ENCODE data around the gene LAT. TPM values are rescaled to one million over a fixed set of nuclear protein-coding genes. Genes with fewer than 3 reads are reported as not detected.
"Not testable (repeated sequence)": the region's sequence is repeated elsewhere in the genome, so short reads cannot be mapped to it uniquely, and the experiment has no call there.

LAT gene
- total RNA-seq, 4 donors from 2014 or later = 0.31 to 0.49 TPM; not detected in 2

- TF ChIP-seq, protein P1, sequence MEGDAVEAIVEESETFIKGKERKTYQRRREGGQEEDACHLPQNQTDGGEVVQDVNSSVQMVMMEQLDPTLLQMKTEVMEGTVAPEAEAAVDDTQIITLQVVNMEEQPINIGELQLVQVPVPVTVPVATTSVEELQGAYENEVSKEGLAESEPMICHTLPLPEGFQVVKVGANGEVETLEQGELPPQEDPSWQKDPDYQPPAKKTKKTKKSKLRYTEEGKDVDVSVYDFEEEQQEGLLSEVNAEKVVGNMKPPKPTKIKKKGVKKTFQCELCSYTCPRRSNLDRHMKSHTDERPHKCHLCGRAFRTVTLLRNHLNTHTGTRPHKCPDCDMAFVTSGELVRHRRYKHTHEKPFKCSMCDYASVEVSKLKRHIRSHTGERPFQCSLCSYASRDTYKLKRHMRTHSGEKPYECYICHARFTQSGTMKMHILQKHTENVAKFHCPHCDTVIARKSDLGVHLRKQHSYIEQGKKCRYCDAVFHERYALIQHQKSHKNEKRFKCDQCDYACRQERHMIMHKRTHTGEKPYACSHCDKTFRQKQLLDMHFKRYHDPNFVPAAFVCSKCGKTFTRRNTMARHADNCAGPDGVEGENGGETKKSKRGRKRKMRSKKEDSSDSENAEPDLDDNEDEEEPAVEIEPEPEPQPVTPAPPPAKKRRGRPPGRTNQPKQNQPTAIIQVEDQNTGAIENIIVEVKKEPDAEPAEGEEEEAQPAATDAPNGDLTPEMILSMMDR (IDR thresholded peaks at IDR 0.05 in 4 of 5, conservative IDR thresholded peaks at IDR 0.05 in 1 of 5) = no peak
- no peak for TF ChIP-seq POLR2A (IDR thresholded peaks at IDR 0.05)
- no peaks in the 10 kb centered on the region for H3K36me3 ChIP-seq
- no peak for DNase-seq
- peaks cover 0 to 4% (median 0%) of the 10 kb centered on the region in 3 donors for H3K27me3 ChIP-seq
- H3K9me3 ChIP-seq = no peaks in the 10 kb centered on the region
- no peak for ATAC-seq
- in situ Hi-C loops (cut with MboI; ENCODE audit: low sequenced_read_pairs in 4 of 4) (no loop called here), intact Hi-C loops (cut with DNase I; ENCODE audit: low total_unique reads) (no loop called here)
- H3K4me1 ChIP-seq = no peaks in the 10 kb centered on the region
- H3K27ac ChIP-seq = no peak overlapping the region
- H3K4me3 ChIP-seq = no peak overlapping the region
Measured at GRCh38 chr16:28998837-28999236, 14.0 kb downstream of the LAT start.

DNA sequence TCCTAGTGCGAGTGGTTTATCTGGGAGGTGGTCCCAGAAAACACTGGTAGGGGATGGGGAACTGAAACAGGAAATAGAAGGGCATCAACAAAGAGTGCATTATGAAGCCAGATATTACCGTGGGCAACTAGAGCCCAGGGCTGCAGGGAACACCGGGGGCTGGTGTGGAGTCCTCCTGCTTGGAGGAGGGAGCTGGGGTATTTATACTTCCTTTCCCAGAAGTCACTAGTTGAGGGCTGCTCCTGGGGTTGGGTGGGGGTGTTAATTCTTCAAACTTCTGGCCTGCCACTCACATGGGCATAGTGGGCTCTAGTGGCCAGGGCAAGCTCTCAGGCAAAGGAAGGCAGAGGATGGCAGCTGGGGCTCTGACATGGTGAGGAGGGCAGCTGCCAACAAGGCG is 14.7 kb downstream of the LAT start:
- DNase-seq = no peak
- TF ChIP-seq, protein P1 (IDR thresholded peaks at IDR 0.05 in 4 of 5, conservative IDR thresholded peaks at IDR 0.05 in 1 of 5) = no peak
- peaks cover 0 to 4% (median 0%) of the 10 kb centered on the region in 3 donors for H3K27me3 ChIP-seq
- intact Hi-C loops (cut with DNase I; ENCODE audit: low total_unique reads) (no loop called here), in situ Hi-C loops (cut with MboI; ENCODE audit: low sequenced_read_pairs in 4 of 4) (no loop called here)
- H3K9me3 ChIP-seq = no peaks in the 10 kb centered on the region
- H3K27ac ChIP-seq = no peak overlapping the region
- ATAC-seq = no peak
- H3K4me1 ChIP-seq = no peaks in the 10 kb centered on the region
- no peaks in the 10 kb centered on the region for H3K36me3 ChIP-seq
- no peak overlapping the region for H3K4me3 ChIP-seq

GRCh38 chr16:29000019-29000418 is 15.2 kb downstream of the LAT start:
- intact Hi-C loops (cut with DNase I; ENCODE audit: low total_unique reads) (no loop called here), in situ Hi-C loops (cut with MboI; ENCODE audit: low sequenced_read_pairs in 4 of 4) (no loop called here)
- H3K27me3 ChIP-seq = peaks cover 0 to 4% (median 0%) of the 10 kb centered on the region in 3 donors
- H3K4me3 ChIP-seq = no peak overlapping the region
- no peak for DNase-seq
- no peak for TF ChIP-seq POLR2A (IDR thresholded peaks at IDR 0.05)
- TF ChIP-seq, protein P1 (IDR thresholded peaks at IDR 0.05 in 4 of 5, conservative IDR thresholded peaks at IDR 0.05 in 1 of 5) = no peak
- H3K27ac ChIP-seq = no peak overlapping the region
- ATAC-seq = no peak
- no peaks in the 10 kb centered on the region for H3K4me1 ChIP-seq
- H3K9me3 ChIP-seq = no peaks in the 10 kb centered on the region
- H3K36me3 ChIP-seq = no peaks in the 10 kb centered on the region

GRCh38 chr16:29004496-29005139 is 19.8 kb downstream of the LAT start:
- DNase-seq; H3K9me3 ChIP-seq; H3K27me3 ChIP-seq; H3K27ac ChIP-seq; in situ Hi-C loops (cut with MboI; ENCODE audit: low sequenced_read_pairs in 4 of 4); H3K4me1 ChIP-seq; intact Hi-C loops (cut with DNase I; ENCODE audit: low total_unique reads); H3K36me3 ChIP-seq; H3K4me3 ChIP-seq; ATAC-seq: not testable (repeated sequence)

DNA sequence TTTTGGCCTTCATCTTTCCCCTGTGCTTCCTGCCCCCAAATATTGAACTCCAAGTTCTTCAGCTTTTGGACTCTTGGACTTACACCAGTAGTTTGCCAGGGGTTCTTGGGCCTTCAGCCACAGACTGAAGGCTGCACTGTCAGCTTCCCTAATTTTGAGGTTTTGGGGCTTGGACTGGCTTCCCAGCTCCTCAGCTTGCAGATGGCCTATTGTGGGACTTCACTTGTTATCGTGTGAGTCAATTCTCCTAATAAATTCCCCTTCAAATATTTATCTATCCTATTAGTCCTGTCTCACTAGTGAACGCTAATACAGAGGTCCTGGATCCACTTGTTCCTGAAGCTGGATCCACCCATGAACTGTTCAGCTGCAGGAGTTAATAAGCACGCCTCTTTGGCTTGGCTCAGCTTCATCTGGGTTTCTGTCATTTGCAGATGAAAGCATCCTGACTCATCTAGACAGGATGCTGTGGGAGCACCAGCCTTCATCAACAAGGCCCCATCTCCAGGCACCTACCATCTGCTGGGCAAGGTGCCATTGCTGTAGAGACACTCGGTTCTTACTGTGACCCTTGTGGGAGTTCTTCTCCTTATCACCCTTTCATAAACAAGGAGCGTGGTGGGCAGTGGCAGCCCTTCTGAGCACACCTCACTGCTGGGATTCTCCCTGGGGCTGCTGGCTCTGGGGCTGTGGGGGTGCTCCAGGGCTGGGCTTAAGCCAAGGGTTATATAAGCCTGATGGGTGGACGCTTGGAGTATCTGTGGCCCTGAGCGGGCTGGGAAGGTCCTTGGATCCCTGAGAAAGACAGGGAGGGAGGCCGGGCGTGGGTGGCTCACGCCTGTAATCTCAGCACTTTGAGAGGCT is 23.1 kb downstream of the LAT start:
- intact Hi-C loops (cut with DNase I; ENCODE audit: low total_unique reads) = no loop called here
- in situ Hi-C loops (cut with MboI; ENCODE audit: low sequenced_read_pairs in 4 of 4) = no loop called here
- H3K9me3 ChIP-seq = no peaks in the 10 kb centered on the region
- TF ChIP-seq, protein P1 (IDR thresholded peaks at IDR 0.05 in 4 of 5, conservative IDR thresholded peaks at IDR 0.05 in 1 of 5) = no peak
- TF ChIP-seq POLR2A (IDR thresholded peaks at IDR 0.05) = no peak
- ATAC-seq = no peak
- no peak overlapping the region for H3K4me3 ChIP-seq
- H3K27me3 ChIP-seq = no peaks in the 10 kb centered on the region
- no peak for DNase-seq
- no peaks in the 10 kb centered on the region for H3K4me1 ChIP-seq
- no peaks in the 10 kb centered on the region for H3K36me3 ChIP-seq
- H3K27ac ChIP-seq = no peak overlapping the region

Data from gastrocnemius medialis (tissue), 4 donors.